ENCODE results near the gene LHFPL2.

DNA sequence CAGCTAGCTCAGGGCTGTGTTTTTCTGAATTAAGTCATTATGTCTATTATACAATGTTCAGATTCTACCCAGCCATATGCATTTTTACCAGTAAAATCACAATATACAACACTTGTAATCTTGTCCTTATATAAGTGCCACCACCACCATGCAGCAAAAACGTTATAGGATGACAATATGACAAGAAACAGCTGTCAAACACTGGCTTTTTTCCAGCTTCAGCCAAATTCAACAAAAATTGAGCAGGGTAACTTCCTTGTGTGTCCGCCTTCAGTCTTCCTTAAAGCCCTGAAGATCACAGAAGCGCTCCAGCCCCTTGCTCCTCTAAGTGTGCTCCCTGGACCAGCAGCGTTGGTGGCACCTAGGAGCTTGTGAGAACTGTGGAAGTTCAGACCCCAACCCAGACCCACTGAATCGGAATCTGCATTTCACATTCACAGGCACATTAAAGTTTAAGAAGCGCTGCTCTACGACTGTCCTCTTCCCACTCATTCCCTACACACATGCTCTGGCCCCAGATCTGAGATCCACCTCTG is 111.8 kb downstream of the LHFPL2 start:
- TF ChIP-seq, protein P1, sequence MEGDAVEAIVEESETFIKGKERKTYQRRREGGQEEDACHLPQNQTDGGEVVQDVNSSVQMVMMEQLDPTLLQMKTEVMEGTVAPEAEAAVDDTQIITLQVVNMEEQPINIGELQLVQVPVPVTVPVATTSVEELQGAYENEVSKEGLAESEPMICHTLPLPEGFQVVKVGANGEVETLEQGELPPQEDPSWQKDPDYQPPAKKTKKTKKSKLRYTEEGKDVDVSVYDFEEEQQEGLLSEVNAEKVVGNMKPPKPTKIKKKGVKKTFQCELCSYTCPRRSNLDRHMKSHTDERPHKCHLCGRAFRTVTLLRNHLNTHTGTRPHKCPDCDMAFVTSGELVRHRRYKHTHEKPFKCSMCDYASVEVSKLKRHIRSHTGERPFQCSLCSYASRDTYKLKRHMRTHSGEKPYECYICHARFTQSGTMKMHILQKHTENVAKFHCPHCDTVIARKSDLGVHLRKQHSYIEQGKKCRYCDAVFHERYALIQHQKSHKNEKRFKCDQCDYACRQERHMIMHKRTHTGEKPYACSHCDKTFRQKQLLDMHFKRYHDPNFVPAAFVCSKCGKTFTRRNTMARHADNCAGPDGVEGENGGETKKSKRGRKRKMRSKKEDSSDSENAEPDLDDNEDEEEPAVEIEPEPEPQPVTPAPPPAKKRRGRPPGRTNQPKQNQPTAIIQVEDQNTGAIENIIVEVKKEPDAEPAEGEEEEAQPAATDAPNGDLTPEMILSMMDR (IDR thresholded peaks at IDR 0.05): no peak
- no peak for TF ChIP-seq POLR2A (IDR thresholded peaks at IDR 0.05)

Data from body of pancreas (tissue), 4 donors.